ENCODE results near the gene ZDHHC18.

DNA sequence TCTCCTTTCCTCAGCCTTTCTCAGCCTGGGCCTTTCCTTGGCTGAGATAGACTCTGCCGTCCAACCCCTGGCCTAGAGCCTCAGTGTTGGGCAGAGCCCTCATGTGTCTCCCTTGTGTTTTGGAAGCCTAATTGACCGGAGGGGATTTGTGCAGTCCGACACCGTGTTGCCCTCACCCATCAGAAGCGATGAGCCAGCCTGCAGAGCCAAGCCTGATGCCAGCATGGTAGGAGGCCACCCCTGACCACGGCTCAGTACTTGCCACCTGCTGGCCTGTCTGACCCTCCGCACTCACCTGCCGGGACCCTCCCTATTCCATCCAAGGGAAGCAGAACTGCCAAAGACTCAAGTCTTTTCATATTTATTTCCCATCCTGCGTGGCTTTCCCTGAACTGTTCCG, 27.1 kb downstream of the ZDHHC18 start:
- TF ChIP-seq, protein P1, sequence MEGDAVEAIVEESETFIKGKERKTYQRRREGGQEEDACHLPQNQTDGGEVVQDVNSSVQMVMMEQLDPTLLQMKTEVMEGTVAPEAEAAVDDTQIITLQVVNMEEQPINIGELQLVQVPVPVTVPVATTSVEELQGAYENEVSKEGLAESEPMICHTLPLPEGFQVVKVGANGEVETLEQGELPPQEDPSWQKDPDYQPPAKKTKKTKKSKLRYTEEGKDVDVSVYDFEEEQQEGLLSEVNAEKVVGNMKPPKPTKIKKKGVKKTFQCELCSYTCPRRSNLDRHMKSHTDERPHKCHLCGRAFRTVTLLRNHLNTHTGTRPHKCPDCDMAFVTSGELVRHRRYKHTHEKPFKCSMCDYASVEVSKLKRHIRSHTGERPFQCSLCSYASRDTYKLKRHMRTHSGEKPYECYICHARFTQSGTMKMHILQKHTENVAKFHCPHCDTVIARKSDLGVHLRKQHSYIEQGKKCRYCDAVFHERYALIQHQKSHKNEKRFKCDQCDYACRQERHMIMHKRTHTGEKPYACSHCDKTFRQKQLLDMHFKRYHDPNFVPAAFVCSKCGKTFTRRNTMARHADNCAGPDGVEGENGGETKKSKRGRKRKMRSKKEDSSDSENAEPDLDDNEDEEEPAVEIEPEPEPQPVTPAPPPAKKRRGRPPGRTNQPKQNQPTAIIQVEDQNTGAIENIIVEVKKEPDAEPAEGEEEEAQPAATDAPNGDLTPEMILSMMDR (IDR thresholded peaks at IDR 0.05) = no peak
- TF ChIP-seq POLR2AphosphoS5 (IDR thresholded peaks at IDR 0.05) (no peak), POLR2A (IDR thresholded peaks at IDR 0.05) (no peak)
